HUDEP-2 (cell line): ENCODE measurements around the gene SAPCD2.

Experiments used
- DNase-seq, 76 experiments: peaks; one replicate each; lab custom pipeline; 2025; ENCODE audit not compliant: unreplicated experiment in 76 of 76; lab: John Stamatoyannopoulos, UW

Gene SAPCD2

DNA sequence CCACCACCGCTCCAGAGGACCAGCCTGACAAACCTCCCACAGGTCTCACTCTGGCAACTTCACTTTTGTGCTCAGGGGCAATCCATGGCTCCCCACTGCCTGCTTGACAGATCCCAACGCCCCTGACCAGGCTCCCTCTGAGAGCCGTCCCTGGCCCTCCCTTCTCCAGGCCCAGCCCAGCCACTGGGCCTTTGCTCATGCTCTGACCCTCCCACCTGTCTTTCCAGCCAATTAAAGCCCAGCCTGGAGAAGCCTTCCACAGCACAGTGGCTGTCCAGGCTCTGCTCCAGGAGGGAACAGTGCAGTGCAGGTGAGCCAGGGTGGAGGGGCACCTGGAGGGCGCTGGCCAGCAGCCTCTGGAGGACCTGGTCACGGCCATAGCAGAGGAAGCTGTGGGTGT lies 19.8 kb downstream of the SAPCD2 start:
- no peak for DNase-seq

DNA sequence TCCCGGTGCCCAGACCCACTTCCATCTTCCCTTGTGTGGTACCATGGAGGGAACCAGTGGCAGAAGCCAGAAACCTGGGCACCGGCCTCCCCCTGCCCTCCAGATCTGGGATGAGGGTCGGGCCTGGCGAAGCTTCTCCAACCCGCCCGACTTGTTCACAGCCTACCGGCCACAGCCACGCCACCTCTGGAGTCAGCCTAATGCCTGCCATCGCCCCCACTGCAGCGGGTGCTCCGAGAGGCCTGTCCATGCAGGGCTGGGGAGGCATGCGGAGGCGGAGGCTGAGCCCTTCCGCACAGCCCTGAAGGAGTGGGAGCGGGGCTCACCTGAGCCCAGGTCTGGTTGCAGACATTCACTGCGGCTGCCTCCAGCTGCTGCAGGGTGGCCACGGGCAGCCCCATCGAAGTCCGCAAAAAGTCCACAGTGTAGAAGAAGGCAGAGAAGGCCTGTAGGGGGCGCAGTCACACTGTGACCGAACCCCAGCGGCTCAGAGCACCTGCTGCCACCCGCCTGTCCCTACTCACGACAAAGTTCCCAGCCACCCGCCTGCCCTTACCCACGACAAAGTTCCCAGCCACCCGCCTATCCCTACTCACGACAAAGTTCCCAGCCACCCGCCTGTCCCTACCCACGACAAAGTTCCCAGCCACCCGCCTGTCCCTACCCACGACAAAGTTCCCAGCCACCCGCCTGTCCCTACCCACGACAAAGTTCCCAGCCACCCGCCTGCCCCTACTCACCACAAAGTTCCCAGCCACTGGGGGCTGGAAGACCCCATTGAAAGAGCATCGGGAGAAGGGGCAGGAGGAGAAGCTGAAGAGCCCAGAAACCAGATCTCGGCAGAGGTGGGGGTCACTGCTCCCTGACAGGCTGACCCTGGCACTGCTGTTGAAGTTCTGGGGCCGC lies 20.6 kb downstream of the SAPCD2 start:
- peak in 51 of 76 experiments; percentile 5 to 66 (median 35) for DNase-seq

- no peak for DNase-seq
Measured at GRCh38 chr9:137048655-137049543, 21.5 kb downstream of the SAPCD2 start.

DNA sequence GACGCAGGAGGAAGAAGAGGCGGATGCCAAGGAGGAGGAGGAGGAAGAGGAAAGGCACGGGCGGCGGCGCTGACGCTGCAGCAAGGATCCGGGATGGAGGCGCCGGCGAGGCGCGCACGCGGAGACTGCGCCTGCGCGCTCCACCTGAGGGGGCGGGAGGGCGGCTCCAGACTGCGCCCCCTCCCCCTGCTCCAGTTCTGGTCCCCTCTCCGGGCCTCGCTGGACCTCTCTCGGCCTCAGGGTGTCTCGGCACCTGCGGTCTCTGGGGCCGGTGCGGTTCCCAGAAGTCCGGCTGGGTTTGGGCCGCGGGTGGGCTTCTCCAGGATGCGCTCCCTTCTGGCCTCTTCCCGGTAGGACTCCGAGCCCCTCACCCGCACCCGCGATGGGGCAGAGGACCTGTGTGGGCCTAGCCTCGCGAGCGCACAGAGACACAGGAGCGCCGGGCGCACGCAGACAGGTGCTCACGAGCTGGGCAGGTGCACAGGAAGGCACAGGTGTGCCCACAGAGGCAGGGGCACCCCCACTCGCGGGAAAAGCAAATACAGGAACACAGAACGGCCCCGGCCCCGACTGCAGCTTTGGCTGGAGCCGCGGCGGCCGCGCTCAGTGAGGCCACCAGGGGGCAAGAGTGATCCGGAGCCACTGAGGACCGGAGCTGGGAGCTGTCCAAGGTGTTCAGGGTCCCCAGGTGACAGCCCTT lies 24.1 kb downstream of the SAPCD2 start, which contains the start of gene NPDC1:
Gene NPDC1 (minus strand): TSS at position 90 of the 700 bp plus-strand sequence. CDS start 188 bp downstream, outside the sequence.
- DNase-seq, result peak in 58 of 76 experiments; percentile 8 to 81 (median 53)

GRCh38 chr9:137045294-137046087 lies 24.9 kb downstream of the SAPCD2 start:
- DNase-seq, result no peak

DNA sequence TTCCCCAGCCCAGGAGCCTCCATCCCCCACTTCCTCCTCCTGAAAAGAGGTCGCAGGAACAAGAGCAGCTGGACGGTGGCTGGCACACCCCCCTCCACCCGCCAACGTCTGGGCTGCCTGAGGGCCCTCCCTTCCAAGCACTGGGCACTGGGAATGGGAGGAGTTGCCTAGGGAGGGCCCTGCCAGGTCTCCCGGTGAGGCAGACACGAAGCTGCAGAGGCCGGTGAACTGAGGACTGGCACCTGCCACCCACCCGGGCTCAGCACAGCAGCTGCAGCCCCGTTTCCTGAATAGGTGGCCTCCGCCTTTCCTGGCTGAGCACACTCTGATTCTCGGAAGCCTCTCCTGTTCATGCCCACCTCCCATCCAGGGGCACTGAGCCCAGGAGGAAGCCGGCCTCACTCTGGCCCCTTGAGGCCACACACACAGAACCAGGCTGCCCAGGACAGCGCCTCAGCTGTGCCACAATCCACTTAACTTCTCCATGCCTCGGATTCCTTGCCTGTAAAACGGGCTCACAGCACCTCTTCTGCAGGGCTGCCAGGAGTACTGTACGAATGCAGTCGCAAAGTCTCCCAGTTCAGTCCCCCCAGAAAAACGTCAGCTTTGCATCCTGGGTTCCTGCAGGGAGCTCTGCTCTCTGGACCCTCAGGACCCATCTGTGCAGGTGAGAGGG lies 25.7 kb downstream of the SAPCD2 start:
- no peak for DNase-seq

GRCh38 chr9:137044037-137044436 lies 26.3 kb downstream of the SAPCD2 start:
- no peak for DNase-seq

DNA sequence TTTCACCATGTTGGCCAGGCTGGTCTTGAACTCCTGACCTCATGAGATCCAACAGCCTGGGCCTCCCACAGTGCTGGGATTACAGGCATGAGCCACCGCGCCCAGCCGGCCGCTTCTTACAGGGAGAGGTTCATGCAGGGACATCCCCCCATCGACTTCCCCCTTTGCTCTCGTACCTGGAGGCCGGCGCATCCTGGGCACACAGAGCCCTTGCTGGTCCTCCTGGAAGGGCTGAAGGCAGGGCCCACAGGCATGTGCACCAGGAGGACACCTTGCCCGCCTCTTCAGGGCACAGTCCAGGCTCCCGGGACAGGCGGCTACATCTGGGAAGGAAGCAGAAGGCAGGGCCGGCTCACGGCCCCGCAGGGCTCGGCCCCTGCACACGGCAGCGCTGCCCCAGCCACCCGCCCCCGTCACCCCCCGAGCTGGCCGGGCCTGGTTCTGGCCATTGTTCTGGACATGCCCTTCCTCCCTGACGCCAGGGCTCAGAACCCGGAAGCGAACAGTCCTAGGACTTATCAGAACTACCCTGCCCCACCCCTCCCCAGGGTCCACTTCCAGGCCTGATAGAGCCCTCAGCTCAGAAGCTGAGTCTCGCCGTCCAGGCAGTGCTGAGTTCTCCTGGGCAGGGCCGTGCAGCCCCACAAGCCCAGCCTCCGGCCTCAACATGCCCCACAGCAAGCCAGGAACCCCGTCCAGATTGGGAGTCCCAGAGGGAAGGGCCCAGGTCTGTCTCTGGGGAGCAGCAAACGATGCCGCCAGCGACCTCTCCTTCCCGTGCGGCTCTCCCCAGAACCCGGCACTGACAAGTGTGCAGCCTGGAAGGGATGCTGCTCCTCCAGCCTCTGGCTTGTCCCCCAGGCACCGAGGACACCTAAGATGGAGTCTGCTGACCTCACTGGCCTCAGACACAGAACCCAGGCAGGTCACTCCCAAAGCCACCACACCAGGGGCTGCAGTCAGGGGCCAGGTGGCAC lies 27.3 kb downstream of the SAPCD2 start:
- no peak for DNase-seq

GRCh38 chr9:137041124-137041523 lies 29.2 kb downstream of the SAPCD2 start:
- DNase-seq, result no peak

GRCh38 chr9:137040568-137040967 lies 29.8 kb downstream of the SAPCD2 start:
- no peak for DNase-seq

DNA sequence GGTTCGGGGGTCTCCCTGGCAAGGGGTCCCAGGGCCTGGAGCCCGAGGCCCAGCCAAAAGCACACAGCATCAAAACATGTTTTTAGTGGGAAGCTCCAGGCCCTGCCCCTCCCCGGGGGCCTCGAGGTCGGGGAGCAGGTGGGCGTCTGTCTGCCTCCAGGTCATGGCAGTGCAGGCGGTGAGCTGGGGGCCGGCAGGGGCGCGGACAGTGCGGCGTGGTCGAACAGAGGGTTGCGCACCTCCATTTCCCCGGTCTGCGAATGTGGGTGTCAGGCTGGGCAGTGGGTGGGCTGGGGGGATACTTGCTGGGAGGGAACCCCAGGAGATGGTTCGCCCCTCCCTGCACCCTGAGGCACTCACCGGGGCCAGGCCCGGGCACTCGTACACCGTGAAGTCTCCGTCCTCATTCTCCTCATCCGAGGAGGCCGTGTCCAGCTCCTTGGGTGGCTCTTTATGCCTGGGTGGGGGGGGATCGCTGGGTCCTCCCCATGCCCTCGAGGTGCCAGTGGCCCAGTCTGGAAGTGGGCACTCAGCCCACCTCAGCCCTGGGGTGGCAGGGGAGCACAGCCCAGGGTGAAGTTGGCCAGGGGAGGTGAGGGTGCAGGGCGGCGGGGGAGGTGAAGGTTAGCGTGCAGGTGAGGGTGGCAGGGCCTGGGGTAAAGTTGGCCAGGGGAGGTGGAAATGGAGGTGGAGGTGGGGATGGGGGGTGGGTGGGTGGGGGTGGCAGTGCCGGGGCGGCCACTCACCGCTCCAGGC lies 30.6 kb downstream of the SAPCD2 start:
- DNase-seq, result no peak

DNA sequence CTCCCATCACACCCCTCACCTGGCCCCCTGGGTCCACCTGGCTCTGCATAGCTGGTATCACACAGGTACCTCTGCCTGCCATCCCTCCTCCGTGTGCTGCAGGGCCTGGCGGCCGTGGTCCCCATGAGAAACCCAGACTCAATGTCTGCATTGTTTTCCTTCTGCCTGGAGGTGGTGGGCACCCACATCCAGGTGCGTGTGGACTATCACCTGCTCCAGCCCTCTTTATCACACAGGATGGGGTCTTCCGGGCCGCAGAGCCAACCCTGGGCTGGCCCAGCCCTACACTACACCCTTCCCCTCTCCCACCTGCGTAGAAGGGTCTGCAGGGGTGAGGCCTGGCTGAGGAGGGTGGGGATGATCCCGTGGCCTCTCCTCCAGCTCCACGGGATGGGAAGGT lies 31.4 kb downstream of the SAPCD2 start:
- no peak for DNase-seq

GRCh38 chr9:137037483-137037882 lies 32.9 kb downstream of the SAPCD2 start:
- DNase-seq, result no peak

GRCh38 chr9:137037035-137037434 lies 33.3 kb downstream of the SAPCD2 start:
- DNase-seq, result no peak

GRCh38 chr9:137035937-137036336 lies 34.4 kb downstream of the SAPCD2 start:
- no peak for DNase-seq

GRCh38 chr9:137035507-137035834 lies 34.9 kb downstream of the SAPCD2 start:
- no peak for DNase-seq

- DNase-seq, result peak in 71 of 76 experiments; percentile 4 to 80 (median 61)
Measured at GRCh38 chr9:137034709-137035506, 35.4 kb downstream of the SAPCD2 start.
